ENCODE data around the gene PITPNC1. TPM values are rescaled to one million over a fixed set of nuclear protein-coding genes. Genes with fewer than 3 reads are reported as not detected.
"Not testable (repeated sequence)": the region's sequence is repeated elsewhere in the genome, so short reads cannot be mapped to it uniquely, and the experiment has no call there.

PITPNC1 gene
- total RNA-seq, 1 donor from 2014 or later: 7.3 TPM

GRCh38 chr17:67511804-67512203 lies 134.7 kb downstream of the PITPNC1 start:
- no peak for DNase-seq (ENCODE audit: low read depth, low spot score)

GRCh38 chr17:67514998-67515397 lies 137.9 kb downstream of the PITPNC1 start:
- DNase-seq (ENCODE audit: low read depth, low spot score): no peak

GRCh38 chr17:67515490-67516083 lies 138.5 kb downstream of the PITPNC1 start:
- DNase-seq (ENCODE audit: low read depth, low spot score): no peak

GRCh38 chr17:67516571-67516970 lies 139.5 kb downstream of the PITPNC1 start:
- not testable (repeated sequence) for DNase-seq (ENCODE audit: low read depth, low spot score)

- DNase-seq (ENCODE audit: low read depth, low spot score): no peak
Measured at GRCh38 chr17:67517325-67517724, 140.2 kb downstream of the PITPNC1 start.

- DNase-seq (ENCODE audit: low read depth, low spot score): no peak
Measured at GRCh38 chr17:67518876-67519275, 141.8 kb downstream of the PITPNC1 start.

GRCh38 chr17:67519801-67520251 lies 142.7 kb downstream of the PITPNC1 start:
- no peak for DNase-seq (ENCODE audit: low read depth, low spot score)

GRCh38 chr17:67520252-67520906 lies 143.3 kb downstream of the PITPNC1 start:
- DNase-seq (ENCODE audit: low read depth, low spot score): no peak

GRCh38 chr17:67520916-67521774 lies 144.1 kb downstream of the PITPNC1 start:
- no peak for DNase-seq (ENCODE audit: low read depth, low spot score)

- DNase-seq (ENCODE audit: low read depth, low spot score): no peak
Measured at GRCh38 chr17:67521775-67522069, 144.6 kb downstream of the PITPNC1 start.

- no peak for DNase-seq (ENCODE audit: low read depth, low spot score)
Measured at GRCh38 chr17:67523101-67523500, 146.0 kb downstream of the PITPNC1 start.

- no peak for DNase-seq (ENCODE audit: low read depth, low spot score)
Measured at GRCh38 chr17:67525239-67526135, 148.4 kb downstream of the PITPNC1 start.

- DNase-seq (ENCODE audit: low read depth, low spot score): no peak
Measured at GRCh38 chr17:67526700-67527099, 149.6 kb downstream of the PITPNC1 start.

GRCh38 chr17:67528751-67529436 lies 151.8 kb downstream of the PITPNC1 start:
- DNase-seq (ENCODE audit: low read depth, low spot score): peak; percentile 61

- DNase-seq (ENCODE audit: low read depth, low spot score): no peak
Measured at GRCh38 chr17:67531291-67531690, 154.2 kb downstream of the PITPNC1 start.

GRCh38 chr17:67532326-67532871 lies 155.3 kb downstream of the PITPNC1 start:
- DNase-seq (ENCODE audit: low read depth, low spot score): no peak

GRCh38 chr17:67534941-67535340 lies 157.9 kb downstream of the PITPNC1 start:
- no peak for DNase-seq (ENCODE audit: low read depth, low spot score)

- no peak for DNase-seq (ENCODE audit: low read depth, low spot score)
Measured at GRCh38 chr17:67542219-67543114, 165.4 kb downstream of the PITPNC1 start.

GRCh38 chr17:67544364-67544955 lies 167.4 kb downstream of the PITPNC1 start:
- DNase-seq (ENCODE audit: low read depth, low spot score): no peak
